Right cardiac atrium (tissue), 5 donors: ENCODE measurements around the gene NAE1. TPM values are rescaled to one million over a fixed set of nuclear protein-coding genes. Genes with fewer than 3 reads are reported as not detected.
"Not testable (repeated sequence)": the region's sequence is repeated elsewhere in the genome, so short reads cannot be mapped to it uniquely, and the experiment has no call there.

Experiments used
- ATAC-seq, 2 donors: fragments of 200-7000 bp; cut with Tn5 transposase; one replicate each; pipeline versions ENCODE4 v1.8.0 to v1.9.1; 2020; ENCODE audit warnings: moderate library complexity in 2 of 2, mild to moderate bottlenecking in 1 of 2
- DNase-seq, 3 donors: peaks; one replicate each; pipeline ENCODE4 v3.0.0-alpha.2; 2020
- H3K27ac ChIP-seq: one replicate; pipeline ENCODE4 v1.5.1; 2013; ENCODE audit warnings: mild to moderate bottlenecking, low read length, control low read depth, moderate library complexity
- H3K27me3 ChIP-seq: one replicate; pipeline ENCODE4 v1.6.1; 2013; ENCODE audit not compliant: control insufficient read depth, insufficient read depth
- H3K4me1 ChIP-seq: one replicate; pipeline ENCODE4 v1.6.1; 2013; ENCODE audit warnings: low read length; ENCODE audit not compliant: control insufficient read depth, insufficient read depth
- H3K4me3 ChIP-seq: one replicate; pipeline ENCODE4 v1.5.1; 2013; ENCODE audit warnings: low read length, control low read depth
- H3K9me3 ChIP-seq: one replicate; pipeline ENCODE4 v1.6.1; 2013; ENCODE audit warnings: low read length; ENCODE audit not compliant: control insufficient read depth
- WGBS: extraction: QIAGEN DNeasy Blood & Tissue Kit; methylation state at CpG from one replicate; pipeline ENCODE4 v1.1.7; 2013; 5-methylcytosine and 5-hydroxymethylcytosine counted together
- intact Hi-C, 4 donors: fragments of 100-400 bp; cut with DNase I; formaldehyde crosslinking; loops; one replicate each; pipeline versions ENCODE4 v1.11.0 to v1.14.0; 2022 to 2023
- long read RNA-seq, 4 donors: library from polyadenylated mRNA; unstranded; transcript quantifications; one replicate each; pipeline ENCODE4 v2.0.0, GENCODE V29; 2020 to 2021
- polyA plus RNA-seq: library from polyadenylated mRNA; stranded (reverse); fragments of 200-250 nt; gene quantifications from one replicate; pipeline ENCODE4 v1.2.3, GENCODE V29; 2013
- total RNA-seq, 4 donors: library from RNA; stranded (reverse); fragmentation: NEBNext Ultra II Directional; extraction: Animal tissue kit (Norgen Biotek cat#: 25700); gene quantifications; one replicate each; pipeline ENCODE4 v1.2.1, GENCODE V29; 2021
- donor health status: healthy with polysubstance abuse.
- donor health status: DM: no; HTN: yes; CAD: no.
- donor health status: DM: no; HTN: no; CAD: no.
- donor health status: DM: no; HTN: yes; CAD: no; lungs with severe emphysema.
- donor health status: DM: yes; HTN: yes; CAD: no.

Gene NAE1
- total RNA-seq = 10 to 100 TPM; 30.9 to 35.6 (median 32.6) TPM
- polyA plus RNA-seq = 26.2 TPM
- long read RNA-seq, donor 1, transcript NAE1-203 (21 exons, 1,909 nt) = minor isoform, 7 of 58 reads
- long read RNA-seq, donor 1, transcript NAE1-201 (20 exons, 1,837 nt) = major isoform, 35 of 58 reads
- long read RNA-seq, donor 1, partial matches to known transcripts = 1 of 58 reads
- long read RNA-seq, donor 1, other reads (novel, unspliced or antisense) = 11 of 58 reads
- long read RNA-seq, donor 2, transcript NAE1-201 (20 exons, 1,837 nt) = major isoform, 24 of 28 reads
- long read RNA-seq, donor 2, partial matches to known transcripts = 0 of 28 reads
- long read RNA-seq, donor 2, other reads (novel, unspliced or antisense) = 3 of 28 reads
- long read RNA-seq, donor 3, transcript NAE1-203 (21 exons, 1,909 nt) = minor isoform, 12 of 125 reads
- long read RNA-seq, donor 3, transcript NAE1-201 (20 exons, 1,837 nt) = major isoform, 87 of 125 reads
- long read RNA-seq, donor 3, partial matches to known transcripts = 8 of 125 reads
- long read RNA-seq, donor 3, other reads (novel, unspliced or antisense) = 17 of 125 reads
- long read RNA-seq, donor 4, transcript NAE1-201 (20 exons, 1,837 nt) = major isoform, 28 of 34 reads
- long read RNA-seq, donor 4, partial matches to known transcripts = 1 of 34 reads
- long read RNA-seq, donor 4, other reads (novel, unspliced or antisense) = 3 of 34 reads

GRCh38 chr16:66830422-66831404, at the start of gene NAE1:
NAE1 (minus strand) TSS chr16:66830976; CDS start chr16:66830899, 77 bp downstream.
- intact Hi-C loops = loop anchor here in 2 of 4 donors (2.0 to 5.0 kb wide), 2 partner anchors 37 to 42 kb away; no protein-coding TSS in a partner anchor
- Histone ChIP-seq H3K9me3 (no peaks in the 10 kb centered on the region), H3K4me1 (no peaks in the 10 kb centered on the region), H3K27ac (peak within 1 kb of the TSS; percentile 90), H3K4me3 (peak within 1 kb of the TSS; percentile 91), H3K27me3 (no peaks in the 10 kb centered on the region)
- ATAC-seq (peak; percentile 98), DNase-seq (peak; percentile 89 to 96 (median 95))
- under 1% methylated on average over 84 of the region's 84 CpGs for WGBS

GRCh38 chr16:66878067-66878466, 47.3 kb upstream of the NAE1 start:
- H3K27ac ChIP-seq = no peak overlapping the region
- DNase-seq (peak in 1 of 3 donors; percentile 4), ATAC-seq (no peak)
- H3K9me3 ChIP-seq = no peaks in the 10 kb centered on the region
- no peak overlapping the region for H3K4me3 ChIP-seq
- H3K4me1 ChIP-seq = no peaks in the 10 kb centered on the region
- 67% methylated on average over 5 of the region's 5 CpGs for WGBS
- intact Hi-C loops = no loop called here
- no peaks in the 10 kb centered on the region for H3K27me3 ChIP-seq

- WGBS = 75% methylated on average over 1 of the region's 1 CpG
- no peaks in the 10 kb centered on the region for H3K9me3 ChIP-seq
- DNase-seq (peak in 1 of 3 donors; percentile 33), ATAC-seq (no peak)
- intact Hi-C loops = no loop called here
- no peaks in the 10 kb centered on the region for H3K4me1 ChIP-seq
- no peaks in the 10 kb centered on the region for H3K27me3 ChIP-seq
- H3K4me3 ChIP-seq = no peak overlapping the region
- H3K27ac ChIP-seq = no peak overlapping the region
These were observed 43.5 kb upstream of the NAE1 start for GRCh38 chr16:66874079-66874775.

GRCh38 chr16:66873685-66874055, 42.9 kb upstream of the NAE1 start:
- Histone ChIP-seq H3K4me1 (no peaks in the 10 kb centered on the region), H3K9me3 (no peaks in the 10 kb centered on the region), H3K27ac (no peak overlapping the region), H3K27me3 (no peaks in the 10 kb centered on the region), H3K4me3 (no peak overlapping the region)
- ATAC-seq = no peak
- peak in 1 of 3 donors; percentile 15 for DNase-seq
- intact Hi-C loops = loop anchor here in 2 of 4 donors (2.0 kb wide), 2 partner anchors 43 to 147 kb away; partner anchors contain the start of gene NAE1 (in 1 of the 2)

- Histone ChIP-seq H3K27ac (peak overlapping the region; percentile 4), H3K9me3 (no peaks in the 10 kb centered on the region), H3K27me3 (no peaks in the 10 kb centered on the region), H3K4me3 (peak overlapping the region; percentile 1), H3K4me1 (no peaks in the 10 kb centered on the region)
- intact Hi-C loops = loop anchor here in 2 of 4 donors (2.0 kb wide), 2 partner anchors 42 to 146 kb away; partner anchors contain the start of gene NAE1 (in 1 of the 2)
- DNase-seq (peak; percentile 93 to 96 (median 96)), ATAC-seq (peak; percentile 95 to 96)
- 3% methylated on average over 39 of the region's 39 CpGs for WGBS
These were observed 42.3 kb upstream of the NAE1 start for GRCh38 chr16:66872943-66873684.

GRCh38 chr16:66872559-66872942, 41.8 kb upstream of the NAE1 start:
- no peaks in the 10 kb centered on the region for H3K27me3 ChIP-seq
- H3K9me3 ChIP-seq = no peaks in the 10 kb centered on the region
- 45% methylated on average over 4 of the region's 4 CpGs for WGBS
- intact Hi-C loops = loop anchor here in 2 of 4 donors (2.0 kb wide), 2 partner anchors 42 to 146 kb away; partner anchors contain the start of gene NAE1 (in 1 of the 2)
- no peak overlapping the region for H3K27ac ChIP-seq
- ATAC-seq (no peak), DNase-seq (no peak)
- peak overlapping the region; percentile 1 for H3K4me3 ChIP-seq
- no peaks in the 10 kb centered on the region for H3K4me1 ChIP-seq

- Histone ChIP-seq H3K27me3 (no peaks in the 10 kb centered on the region), H3K27ac (no peak overlapping the region), H3K9me3 (no peaks in the 10 kb centered on the region), H3K4me1 (no peaks in the 10 kb centered on the region), H3K4me3 (no peak overlapping the region)
- no peak for ATAC-seq
- DNase-seq = peak in 1 of 3 donors; percentile 7
- WGBS = 69% methylated on average over 3 of the region's 3 CpGs
- intact Hi-C loops = loop anchor here in 2 of 4 donors (2.0 kb wide), 2 partner anchors 41 to 145 kb away; partner anchors contain the start of gene NAE1 (in 1 of the 2)
These were observed 41.1 kb upstream of the NAE1 start for GRCh38 chr16:66871840-66872239.

GRCh38 chr16:66871363-66871762, 40.6 kb upstream of the NAE1 start:
- WGBS = 95% methylated on average over 2 of the region's 2 CpGs
- H3K27me3 ChIP-seq, intact Hi-C loops, H3K4me1 ChIP-seq, H3K9me3 ChIP-seq, H3K4me3 ChIP-seq, DNase-seq, ATAC-seq, H3K27ac ChIP-seq: not testable (repeated sequence)

GRCh38 chr16:66869424-66869823, 38.6 kb upstream of the NAE1 start:
- ATAC-seq = no peak
- WGBS = 97% methylated on average over 1 of the region's 1 CpG
- H3K4me1 ChIP-seq = no peaks in the 10 kb centered on the region
- no peaks in the 10 kb centered on the region for H3K9me3 ChIP-seq
- intact Hi-C loops = loop anchor here in 2 of 4 donors (5.0 kb wide), 3 partner anchors 37 to 462 kb away; partner anchors contain the start of gene NAE1 (in 1 of the 2)
- no peak overlapping the region for H3K4me3 ChIP-seq
- peak in 1 of 3 donors; percentile 3 for DNase-seq
- H3K27me3 ChIP-seq = no peaks in the 10 kb centered on the region
- no peak overlapping the region for H3K27ac ChIP-seq
